K562 (cell line): Measurements from ENCODE around the gene IQGAP3. TPM values are rescaled to one million over a fixed set of nuclear protein-coding genes. Genes with fewer than 3 reads are reported as not detected.

ENCODE experiments used
- CBX1 ChIP-seq: sonication (generic); IDR thresholded peaks from 2 replicates; pipeline ENCODE4 v1.6.1; 2016; ENCODE audit warnings: antibody characterized with exemption, low read depth, mild to moderate bottlenecking
- CSDE1 ChIP-seq, 2 experiments: fragments of 450-650 bp; IDR thresholded peaks; 2 replicates each; pipeline ENCODE4 v1.6.1; 2016; ENCODE audit warnings: mild to moderate bottlenecking in 1 of 2
- ELF4 ChIP-seq: fragments of 450-650 bp; formaldehyde crosslinking; IDR thresholded peaks from 2 replicates; pipeline ENCODE4 v1.4.0; 2022; ENCODE audit warnings: missing genetic modification characterization
- ESRRA ChIP-seq: fragments of 450-650 bp; IDR thresholded peaks from 2 replicates; pipeline ENCODE4 v1.6.1; 2014; ENCODE audit warnings: low read depth, mild to moderate bottlenecking, moderate library complexity, borderline replicate concordance
- EZH2 ChIP-seq: IDR thresholded peaks from 2 replicates; pipeline ENCODE4 v1.6.1; 2012; ENCODE audit warnings: low read depth, mild to moderate bottlenecking, inconsistent platforms, low read length, borderline replicate concordance
- FOXJ2 ChIP-seq: fragments of 200-800 bp; sonication (Bioruptor generic); IDR thresholded peaks from 2 replicates; pipeline ENCODE4 v1.6.1; 2016; ENCODE audit warnings: missing genetic modification characterization, missing compliant biosample characterization
- HDAC8 ChIP-seq: fragments of 450-650 bp; IDR thresholded peaks from 2 replicates; pipeline ENCODE4 v1.6.1; 2016; ENCODE audit warnings: mild to moderate bottlenecking, missing genetic modification characterization, moderate library complexity, missing compliant biosample characterization
- HDGF ChIP-seq: fragments of 450-650 bp; IDR thresholded peaks from 2 replicates; pipeline ENCODE4 v1.6.1; 2016
- HINFP ChIP-seq: fragments of 450-650 bp; conservative IDR thresholded peaks from 2 replicates; pipeline ENCODE4 v1.6.1; 2016; ENCODE audit warnings: missing genetic modification characterization, low read depth, mild to moderate bottlenecking, control low read depth, missing compliant biosample characterization
- ID3 ChIP-seq, 2 experiments: fragments of 250-450 bp in 1 of 2; fragments of 450-650 bp in 1 of 2; sonication (Bioruptor Pico) in 1 of 2; IDR thresholded peaks; 2 replicates each; pipeline versions ENCODE4 v1.6.1 to v1.8.0; 2016 to 2021; ENCODE audit warnings: mild to moderate bottlenecking in 2 of 2, moderate library complexity in 2 of 2, missing compliant biosample characterization in 1 of 2, missing genetic modification characterization in 1 of 2
- L3MBTL2 ChIP-seq: fragments of 450-650 bp; IDR thresholded peaks from 2 replicates; pipeline ENCODE4 v1.6.1; 2016; ENCODE audit warnings: mild to moderate bottlenecking, moderate library complexity
- MAFG ChIP-seq: fragments of 450-650 bp; conservative IDR thresholded peaks from 2 replicates; pipeline ENCODE4 v1.6.1; 2016; ENCODE audit warnings: missing genetic modification characterization, missing compliant biosample characterization
- NCOA4 ChIP-seq: fragments of 450-650 bp; IDR thresholded peaks from 2 replicates; pipeline ENCODE4 v1.6.1; 2018; ENCODE audit warnings: mild to moderate bottlenecking; ENCODE audit not compliant: partially characterized antibody
- NFE2L1 ChIP-seq: fragments of 450-650 bp; IDR thresholded peaks from 2 replicates; pipeline ENCODE4 v1.6.1; 2016; ENCODE audit warnings: missing genetic modification characterization, low read depth, mild to moderate bottlenecking, missing compliant biosample characterization, moderate library complexity, borderline replicate concordance
- NR1H2 ChIP-seq: sonication (generic); formaldehyde crosslinking; IDR thresholded peaks from 2 replicates; pipeline ENCODE4 v1.4.0; 2020; ENCODE audit warnings: mild to moderate bottlenecking, missing genetic modification reagents
- PCBP2 ChIP-seq: fragments of 200-400 bp; formaldehyde crosslinking; IDR thresholded peaks from 2 replicates; pipeline ENCODE4 v1.6.1; 2018; ENCODE audit warnings: low read length, low read depth, mild to moderate bottlenecking, moderate library complexity; ENCODE audit not compliant: poor library complexity, severe bottlenecking
- POLR2G ChIP-seq: fragments of 200-400 bp; formaldehyde crosslinking; IDR thresholded peaks from 2 replicates; pipeline ENCODE4 v1.6.1; 2017; ENCODE audit warnings: low read depth, mild to moderate bottlenecking, antibody characterized with exemption, low read length, moderate library complexity
- POU5F1 ChIP-seq: fragments of 150-350 bp; IDR thresholded peaks from 2 replicates; pipeline ENCODE4 v1.6.1; 2014; ENCODE audit warnings: borderline replicate concordance, low read length, low read depth, mild to moderate bottlenecking; ENCODE audit not compliant: partially characterized antibody
- PURB ChIP-seq: sonication (generic); formaldehyde crosslinking; IDR thresholded peaks from 2 replicates; pipeline ENCODE4 v1.9.0; 2021; ENCODE audit warnings: low read depth, mild to moderate bottlenecking, missing genetic modification reagents
- RAD51 ChIP-seq: fragments of 450-650 bp; IDR thresholded peaks from 2 replicates; pipeline ENCODE4 v1.7.1; 2016; ENCODE audit warnings: low read depth, mild to moderate bottlenecking, borderline replicate concordance
- RB1 ChIP-seq: fragments of 450-650 bp; IDR thresholded peaks from 2 replicates; pipeline ENCODE4 v1.6.1; 2017; ENCODE audit warnings: low read depth, mild to moderate bottlenecking
- RCOR1 ChIP-seq, 2 experiments: IDR thresholded peaks; 2 replicates each; pipeline ENCODE4 v1.6.1; 2012; ENCODE audit warnings: low read depth in 2 of 2, low read length in 2 of 2, borderline replicate concordance in 1 of 2, improper control_type of control experiment in 1 of 2
- SNIP1 ChIP-seq: fragments of 450-650 bp; IDR thresholded peaks from 2 replicates; pipeline ENCODE4 v1.7.1; 2017; ENCODE audit warnings: low read depth, mild to moderate bottlenecking
- TEAD4 ChIP-seq, 2 experiments: sonication (generic) in 1 of 2; formaldehyde crosslinking in 1 of 2; IDR thresholded peaks; 2 replicates each; pipeline versions ENCODE4 v1.6.1 to v1.8.0; 2012 to 2022; ENCODE audit warnings: borderline replicate concordance in 1 of 2, inconsistent platforms in 1 of 2, low read length in 1 of 2, mild to moderate bottlenecking in 1 of 2, missing genetic modification reagents in 1 of 2
- ZC3H11A ChIP-seq: IDR thresholded peaks from 2 replicates; pipeline ENCODE4 v1.6.1; 2012; ENCODE audit warnings: low read depth, low read length, improper control_type of control experiment
- ZNF282 ChIP-seq: sonication (generic); formaldehyde crosslinking; IDR thresholded peaks from 2 replicates; pipeline ENCODE4 v1.8.1; 2023; ENCODE audit warnings: missing genetic modification reagents
- ZNF778 ChIP-seq: fragments of 450-650 bp; formaldehyde crosslinking; IDR thresholded peaks from 2 replicates; pipeline ENCODE4 v1.4.0; 2020; ENCODE audit warnings: mild to moderate bottlenecking, moderate library complexity
- polyA plus RNA-seq, 8 experiments: library from polyadenylated mRNA; depleted of rRNA in 4 of 8; stranded (reverse) in 5 of 8; unstranded in 3 of 8; fragments of >200 nt; fragmentation: Nextera tagmentation in 2 of 8; fragmentation: Illumina TruSeq in 1 of 8; extraction: Ambion mirVana in 2 of 8; extraction: Trizol in 1 of 8; gene quantifications; 2 replicates each; pipeline versions ENCODE4 v1.2.1 to v1.2.3, GENCODE V29; 2011 to 2014; ENCODE audit warnings: inconsistent platforms in 1 of 8, missing spikeins in 1 of 8
- total RNA-seq, 7 experiments: library from RNA; depleted of rRNA in 6 of 7; stranded (reverse); fragments of >200 nt in 6 of 7; fragmentation: Illumina TruSeq in 2 of 7; extraction: Trizol in 2 of 7; gene quantifications; 2 replicates each; pipeline versions ENCODE4 v1.2.1 to v1.2.3, GENCODE V29; 2011 to 2021; ENCODE audit warnings: low replicate concordance in 1 of 7

Gene IQGAP3
- total and polyA plus RNA-seq, 9 of the 15 experiments (the other 6 are each of a cell fraction or from before 2014, with no cell fraction given), result 1.4 to 16.6 (median 11.9) TPM

- TF ChIP-seq ESRRA (peak; percentile 24; the same call in 1 of the 2 replicates), HDGF (no peak; the same call in 1 of the 2 replicates), PCBP2 (no peak), ZC3H11A (no peak), NCOA4 (no peak), L3MBTL2 (peak; percentile 100), SNIP1 (peak; percentile 88), RB1 (no peak), TEAD4 (IDR thresholded peaks at IDR 0.05; ENCODE audit: low read length) (peak; percentile 29; the same call in 1 of the 2 replicates), TEAD4 (CRISPR knock-in tag; IDR thresholded peaks at IDR 0.05; ENCODE audit: borderline replicate concordance) (no peak), MAFG (tag) (no peak; the same call in 1 of the 2 replicates), POLR2G (peak; percentile 61), EZH2 (no peak), RAD51 (peak; percentile 93), ZNF778 (no peak), NFE2L1 (no peak), POU5F1 (no peak), HINFP (tag) (no peak), ELF4 (CRISPR knock-in tag) (0 out of 2 replicates have a peak, but pooled peaks have one; percentile 63), NR1H2 (CRISPR knock-in tag) (no peak), CSDE1 (IDR thresholded peaks at IDR 0.05) (peak in 1 of 2 experiments; percentile 90; a peak in 2 of 4 replicates), HDAC8 (tag) (no peak), FOXJ2 (tag) (peak; percentile 57; the same call in 1 of the 2 replicates), CBX1 (no peak; the same call in 1 of the 2 replicates), ID3 (CRISPR knock-in tag; IDR thresholded peaks at IDR 0.05) (no peak), ID3 (tag; IDR thresholded peaks at IDR 0.05) (peak; percentile 30; the same call in 1 of the 2 replicates), PURB (no peak), RCOR1 (IDR thresholded peaks at IDR 0.05; ENCODE audit: borderline replicate concordance in 1 of 2, low read depth in 2 of 2, low read length in 2 of 2) (peak in 1 of 2 experiments; percentile 56; a peak in 2 of 4 replicates), ZNF282 (CRISPR knock-in tag) (no peak)
Observed at GRCh38 chr1:156504821-156505678, 67.3 kb downstream of the IQGAP3 start (continued).
